GDM1 (cell line): ENCODE results near the gene NLN.
A peak's percentile ranks its signal among the peaks of the same experiment; 100 is the strongest.
"Not testable (repeated sequence)": the region's sequence is repeated elsewhere in the genome, so short reads cannot be mapped to it uniquely, and the experiment has no call there.

ENCODE experiments used
- DNase-seq: peaks from one replicate; lab custom pipeline; 2025; lab: John Stamatoyannopoulos, UW

NLN gene

DNA sequence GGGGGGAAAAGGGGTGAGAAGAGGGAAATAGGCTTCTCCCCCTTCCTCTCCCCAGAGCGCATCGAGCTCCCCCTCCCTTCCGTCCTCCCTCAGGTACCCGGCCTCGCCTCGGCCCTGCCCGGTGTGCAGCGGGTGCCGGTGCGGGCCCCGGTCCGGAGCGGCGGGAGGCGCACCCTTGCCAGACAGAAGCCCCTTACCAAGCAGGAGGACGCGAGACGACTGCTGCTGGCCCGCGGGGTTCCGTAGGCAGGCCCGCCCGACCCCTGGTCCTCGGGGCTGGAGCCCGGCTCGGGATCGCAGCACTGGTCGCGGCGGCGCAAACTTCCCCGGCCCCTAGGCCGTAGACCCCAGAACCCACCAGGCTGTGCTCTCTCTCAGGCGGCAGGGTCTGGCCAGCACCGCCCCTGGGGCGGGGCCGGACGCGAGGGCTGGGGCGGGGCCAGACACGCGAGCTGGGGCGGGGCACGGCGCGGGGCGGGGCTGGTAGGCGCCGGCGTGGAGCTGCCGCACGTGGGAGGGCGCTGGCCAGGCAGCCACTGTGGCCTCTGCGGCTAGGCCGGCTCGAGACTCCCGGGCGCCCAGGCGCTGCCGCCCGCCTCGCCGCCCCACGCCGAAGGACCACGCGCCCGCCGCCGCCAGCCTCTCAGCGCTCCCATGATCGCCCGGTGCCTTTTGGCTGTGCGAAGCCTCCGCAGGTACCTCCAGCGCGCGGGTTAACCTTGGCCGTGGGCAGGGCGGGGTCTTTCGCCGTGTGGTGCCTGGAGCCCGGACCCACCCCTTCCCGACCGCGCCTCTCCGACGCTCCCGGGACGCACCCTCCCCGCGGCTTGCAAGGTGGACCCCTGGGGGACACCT, at the start of gene NLN, which contains the start of gene SGTB:
TSS of gene NLN (plus strand) at position 486 of the 855 bp plus-strand sequence. CDS start at position 655, 169 bp downstream.
TSS of gene SGTB (minus strand) at position 390 of the 855 bp plus-strand sequence. CDS start 1,302 bp downstream, outside the sequence.
- DNase-seq = peak; percentile 81

DNA sequence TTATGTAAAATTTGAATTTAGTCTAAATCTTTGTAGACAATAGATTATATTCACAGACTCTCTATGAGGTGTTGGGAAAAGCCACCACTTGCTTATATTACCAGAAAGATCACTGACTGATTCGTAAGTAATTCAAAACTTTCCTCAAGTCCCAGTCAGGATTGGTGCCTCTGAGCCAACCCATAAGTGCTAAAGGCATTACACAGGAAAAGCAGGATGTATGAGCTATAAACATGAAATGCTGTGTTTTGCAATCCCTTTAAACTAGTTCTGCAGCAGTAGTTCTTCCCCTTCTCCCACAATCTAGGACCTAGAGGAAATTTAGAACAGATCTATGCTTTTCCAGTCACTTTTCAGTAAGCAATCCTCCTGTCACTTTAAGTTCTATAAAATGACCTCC, 49.2 kb upstream of the NLN start:
- DNase-seq = no peak

- no peak for DNase-seq
Observed at GRCh38 chr5:65674749-65675148, 47.3 kb upstream of the NLN start.

GRCh38 chr5:65676056-65676455, 45.9 kb upstream of the NLN start:
- not testable (repeated sequence) for DNase-seq

GRCh38 chr5:65682148-65682547, 39.9 kb upstream of the NLN start:
- DNase-seq = no peak

DNA sequence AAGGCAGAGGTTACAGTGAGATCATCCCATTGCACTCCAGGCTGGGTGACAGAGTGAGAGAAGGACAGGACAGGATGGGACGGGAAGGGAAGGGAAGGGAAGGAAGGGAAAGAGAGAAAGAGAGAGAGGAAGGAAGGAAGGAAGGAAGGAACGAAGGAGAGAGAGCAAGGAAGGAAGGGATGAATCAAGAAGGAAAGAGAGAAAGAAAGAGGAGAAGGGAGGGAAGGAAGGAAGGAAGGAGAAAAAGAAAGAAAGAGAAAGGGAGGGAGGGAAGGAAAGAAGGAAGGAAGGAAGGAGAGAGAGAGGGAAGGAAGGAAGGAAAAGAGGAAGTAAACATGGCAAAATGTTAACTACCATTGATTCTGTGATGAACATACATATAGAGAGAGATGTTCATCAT, 28.9 kb upstream of the NLN start:
- no peak for DNase-seq

DNA sequence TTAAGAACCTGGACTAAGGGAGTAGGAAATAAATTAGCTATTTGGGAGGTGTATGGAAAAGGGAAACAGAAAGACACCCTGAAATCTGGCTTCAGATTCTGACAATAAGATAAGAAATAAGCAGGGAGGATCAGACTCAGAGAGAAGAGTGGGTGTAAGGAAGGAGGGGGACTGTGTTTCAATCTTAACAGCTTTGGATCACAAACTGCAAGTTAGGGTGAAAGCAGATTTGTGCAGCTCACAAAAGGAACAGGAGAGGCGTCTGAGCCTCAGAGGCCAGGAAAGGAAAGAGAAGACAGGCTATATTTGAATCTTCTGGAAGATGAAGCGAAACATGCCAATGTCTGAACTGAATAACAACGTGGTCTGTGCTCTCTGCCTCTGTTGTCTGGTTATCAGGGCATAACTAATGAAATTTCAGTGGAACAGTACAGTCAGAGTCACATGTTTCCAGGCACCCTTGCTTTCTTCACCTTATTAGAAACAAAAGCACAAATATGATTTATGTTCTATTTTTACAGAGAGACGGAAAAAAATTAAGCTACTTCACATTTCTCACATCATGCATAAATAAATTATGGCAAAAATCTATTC, 26.7 kb upstream of the NLN start:
- DNase-seq = no peak

GRCh38 chr5:65695896-65696295, 26.1 kb upstream of the NLN start:
- DNase-seq = no peak

DNA sequence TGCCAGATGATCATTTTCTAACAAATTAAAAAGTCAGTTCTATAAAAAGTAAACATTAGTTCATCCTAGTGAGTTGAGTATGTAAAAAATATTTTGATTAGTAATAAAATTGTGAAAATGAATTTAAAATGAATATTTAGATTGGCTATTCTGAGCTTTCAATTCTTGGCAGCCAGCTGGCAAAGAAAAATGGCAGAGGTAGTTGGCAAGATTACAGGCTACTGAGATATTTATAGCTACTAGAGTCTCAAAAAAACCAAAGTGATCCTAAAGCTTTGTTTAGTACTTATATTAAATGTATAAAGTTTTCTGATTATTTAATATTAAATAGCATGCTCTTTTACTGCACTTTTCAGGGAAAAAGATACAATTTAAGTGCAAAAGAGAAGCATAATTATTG, 25.1 kb upstream of the NLN start:
- DNase-seq = no peak

DNA sequence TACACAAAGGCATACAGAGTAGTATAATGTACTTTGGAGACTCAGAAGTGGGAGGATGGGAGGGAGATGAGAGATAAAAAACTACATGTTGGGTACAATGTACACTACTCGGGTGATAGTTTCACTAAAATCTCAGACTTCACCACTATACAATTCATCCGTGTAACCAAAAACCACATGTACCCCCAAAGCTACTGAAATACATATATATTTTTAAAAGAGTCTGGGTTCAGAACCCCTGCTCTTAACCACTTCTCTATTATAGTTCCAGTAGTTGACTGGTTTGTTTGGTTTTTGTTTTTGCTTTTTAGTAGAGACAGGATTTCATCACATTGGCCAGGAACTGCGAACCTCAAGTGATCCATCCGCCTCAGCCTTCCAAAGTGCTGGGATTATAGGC, 22.7 kb upstream of the NLN start:
- DNase-seq = no peak

DNA sequence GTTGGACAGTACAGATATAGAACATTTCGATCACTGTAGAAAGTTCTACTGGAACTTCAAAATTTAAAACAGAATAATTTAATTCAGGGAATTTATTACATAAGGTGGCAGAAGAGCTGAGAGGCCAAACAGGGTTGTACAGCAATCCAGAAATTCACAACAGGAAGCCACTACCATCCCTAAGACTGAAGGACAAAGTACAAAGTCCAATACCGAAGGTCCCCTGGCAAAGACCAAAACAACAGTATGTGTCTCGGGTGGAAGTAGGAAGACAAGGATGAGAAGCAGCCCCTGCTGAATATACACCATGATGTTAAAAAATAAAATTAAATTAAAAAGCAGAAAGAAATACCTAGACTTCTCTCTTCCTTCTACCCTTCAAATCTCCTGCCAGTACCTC, 20.0 kb upstream of the NLN start:
- no peak for DNase-seq

GRCh38 chr5:65704621-65705239, 17.3 kb upstream of the NLN start:
- DNase-seq = no peak

GRCh38 chr5:65707663-65708062, 14.3 kb upstream of the NLN start:
- DNase-seq = no peak

GRCh38 chr5:65708145-65708544, 13.9 kb upstream of the NLN start:
- no peak for DNase-seq

- no peak for DNase-seq
Observed at GRCh38 chr5:65718576-65719310, 3.3 kb upstream of the NLN start.

- DNase-seq = no peak
Observed at GRCh38 chr5:65721050-65721719, 820 bp upstream of the NLN start.

- no peak for DNase-seq
Observed at GRCh38 chr5:65722575-65723403, 784 bp downstream of the NLN start.

GRCh38 chr5:65727491-65728156, 5.6 kb downstream of the NLN start:
- DNase-seq = no peak

GRCh38 chr5:65728218-65728617, 6.2 kb downstream of the NLN start:
- DNase-seq = no peak

GRCh38 chr5:65730910-65731309, 8.9 kb downstream of the NLN start:
- DNase-seq = no peak
